HepG2 (cell line): ENCODE data around the gene SLC6A4. TPM values are rescaled to one million over a fixed set of nuclear protein-coding genes. Genes with fewer than 3 reads are reported as not detected.

ENCODE experiments used
- ATAD3A ChIP-seq: sonication (generic); formaldehyde crosslinking; IDR thresholded peaks from 2 replicates; pipeline ENCODE4 v1.4.0; 2020; ENCODE audit warnings: missing genetic modification reagents
- EP300 ChIP-seq, 3 experiments: sonication (generic) in 1 of 3; formaldehyde crosslinking in 1 of 3; IDR thresholded peaks; 2 replicates each; pipeline versions ENCODE4 v1.5.1 to v1.6.1; 2011 to 2020; ENCODE audit warnings: low read depth in 2 of 3, low read length in 2 of 3, borderline replicate concordance in 1 of 3, improper control_type of control experiment in 1 of 3, mild to moderate bottlenecking in 1 of 3, missing genetic modification reagents in 1 of 3, moderate library complexity in 1 of 3
- FOXO1 ChIP-seq: sonication (generic); formaldehyde crosslinking; IDR thresholded peaks from 2 replicates; pipeline ENCODE4 v1.4.0; 2020; ENCODE audit warnings: missing genetic modification reagents
- HDAC1 ChIP-seq: sonication (generic); formaldehyde crosslinking; IDR thresholded peaks from 2 replicates; pipeline ENCODE4 v1.5.1; 2020; ENCODE audit warnings: mild to moderate bottlenecking, missing genetic modification reagents
- KDM5B ChIP-seq: sonication (generic); formaldehyde crosslinking; IDR thresholded peaks from 2 replicates; pipeline ENCODE4 v1.4.0; 2020; ENCODE audit warnings: missing genetic modification reagents, mild to moderate bottlenecking, borderline replicate concordance
- MYNN ChIP-seq: sonication (generic); formaldehyde crosslinking; IDR thresholded peaks from 2 replicates; pipeline ENCODE4 v1.4.0; 2020; ENCODE audit warnings: mild to moderate bottlenecking, low read depth, missing genetic modification reagents
- SAP130 ChIP-seq: IDR thresholded peaks from 2 replicates; pipeline ENCODE4 v1.6.1; 2016; ENCODE audit warnings: low read depth
- TGIF2 ChIP-seq: IDR thresholded peaks from 2 replicates; pipeline ENCODE4 v1.6.1; 2016; ENCODE audit warnings: control low read depth, missing compliant biosample characterization
- XRCC5 ChIP-seq: fragments of 200-400 bp; formaldehyde crosslinking; optimal IDR thresholded peaks from 2 replicates; pipeline ENCODE3; 2017; ENCODE audit warnings: mild to moderate bottlenecking, low read length
- ZNF121 ChIP-seq: sonication (generic); formaldehyde crosslinking; IDR thresholded peaks from 2 replicates; pipeline ENCODE4 v1.5.0; 2020; ENCODE audit warnings: mild to moderate bottlenecking, missing genetic modification reagents
- ZNF350 ChIP-seq: sonication (generic); formaldehyde crosslinking; IDR thresholded peaks from 2 replicates; pipeline ENCODE4 v1.4.0; 2020; ENCODE audit warnings: mild to moderate bottlenecking, low read depth, missing genetic modification reagents, borderline replicate concordance
- ZNF563 ChIP-seq: sonication (generic); formaldehyde crosslinking; IDR thresholded peaks from 2 replicates; pipeline ENCODE4 v1.8.0; 2022; ENCODE audit warnings: mild to moderate bottlenecking, moderate library complexity, missing genetic modification reagents
- ZNF761 ChIP-seq: sonication (generic); formaldehyde crosslinking; conservative IDR thresholded peaks from 2 replicates; pipeline ENCODE4 v1.4.0; 2020; ENCODE audit warnings: mild to moderate bottlenecking, missing genetic modification reagents
- ZNF768 ChIP-seq: sonication (generic); formaldehyde crosslinking; IDR thresholded peaks from 2 replicates; pipeline ENCODE4 v1.4.0; 2020; ENCODE audit warnings: missing genetic modification reagents
- ZNF784 ChIP-seq: sonication (generic); formaldehyde crosslinking; IDR thresholded peaks from 2 replicates; pipeline ENCODE4 v1.5.1; 2020; ENCODE audit warnings: missing genetic modification reagents, mild to moderate bottlenecking, borderline replicate concordance
- polyA plus RNA-seq, 8 experiments: library from polyadenylated mRNA; depleted of rRNA in 3 of 8; stranded (reverse) in 7 of 8; unstranded in 1 of 8; fragments of >200 nt; fragmentation: Illumina TruSeq in 4 of 8; extraction: Trizol in 4 of 8; gene quantifications; 2 replicates each; pipeline versions ENCODE4 v1.2.1 to v1.2.3, GENCODE V29; 2011 to 2016; ENCODE audit warnings: low read depth in 4 of 8, missing spikeins in 1 of 8, mixed read lengths in 1 of 8; ENCODE audit not compliant: insufficient read depth in 1 of 8
- total RNA-seq, 5 experiments: library from RNA; depleted of rRNA; stranded (reverse); fragments of >200 nt; fragmentation: Illumina TruSeq; extraction: Trizol; gene quantifications; 2 replicates each; pipeline ENCODE4 v1.2.3, GENCODE V29; 2016; ENCODE audit warnings: low read depth in 1 of 5
- TF ChIP-seq, protein P1 (sequence below): sonication (generic); formaldehyde crosslinking; IDR thresholded peaks from 2 replicates; pipeline ENCODE4 v1.9.0; 2022; ENCODE audit warnings: missing genetic modification reagents, mild to moderate bottlenecking, borderline replicate concordance
- TF ChIP-seq, protein P2 (sequence below), 2 experiments: sonication (generic) in 1 of 2; formaldehyde crosslinking in 1 of 2; IDR thresholded peaks; 2 replicates each; pipeline versions ENCODE4 v1.4.0 to v1.6.1; 2016 to 2020; ENCODE audit warnings: borderline replicate concordance in 1 of 2, low read depth in 1 of 2, mild to moderate bottlenecking in 1 of 2, missing genetic modification reagents in 1 of 2
- TF ChIP-seq, protein P3 (sequence below): sonication (generic); formaldehyde crosslinking; IDR thresholded peaks from 2 replicates; pipeline ENCODE4 v1.4.0; 2020; ENCODE audit warnings: missing genetic modification reagents, mild to moderate bottlenecking, borderline replicate concordance

SLC6A4 gene
- total and polyA plus RNA-seq, 2 of the 13 experiments (the other 11 are each of a cell fraction or from before 2014, with no cell fraction given), result 7.6 to 20.3 TPM

DNA sequence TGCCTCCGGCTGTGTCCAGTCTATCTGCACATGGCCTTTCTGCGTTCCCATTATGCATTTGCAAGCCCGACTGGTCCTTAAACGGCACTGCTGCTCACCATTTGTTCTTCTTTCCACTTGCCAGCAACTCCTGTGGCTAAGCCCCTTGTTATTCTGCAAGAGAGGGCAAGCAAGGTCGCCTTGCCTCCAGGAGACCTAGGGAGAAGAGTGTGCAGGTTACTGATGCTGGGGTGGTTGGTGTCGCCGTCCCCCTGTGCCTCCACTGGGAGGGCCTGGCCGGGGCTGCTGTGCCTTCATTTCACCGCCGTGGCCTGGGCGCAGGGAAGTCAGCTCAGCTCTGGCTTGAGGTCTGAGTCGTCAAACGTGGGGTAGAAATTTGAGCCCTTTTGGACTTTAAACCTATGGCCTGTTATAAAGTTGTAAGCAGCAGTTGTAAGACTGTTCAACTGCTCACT is 12.7 kb downstream of the SLC6A4 start (continued):
- 0 out of 2 replicates have a peak, but pooled peaks have one; percentile 37 for TF ChIP-seq ZNF784 (CRISPR knock-in tag)
- peak; percentile 53 for TF ChIP-seq SAP130
- TF ChIP-seq ZNF563, result peak; percentile 60; the same call in 1 of the 2 replicates
- TF ChIP-seq KDM5B (CRISPR knock-in tag), result peak; percentile 25; the same call in 1 of the 2 replicates
- TF ChIP-seq, protein P1, sequence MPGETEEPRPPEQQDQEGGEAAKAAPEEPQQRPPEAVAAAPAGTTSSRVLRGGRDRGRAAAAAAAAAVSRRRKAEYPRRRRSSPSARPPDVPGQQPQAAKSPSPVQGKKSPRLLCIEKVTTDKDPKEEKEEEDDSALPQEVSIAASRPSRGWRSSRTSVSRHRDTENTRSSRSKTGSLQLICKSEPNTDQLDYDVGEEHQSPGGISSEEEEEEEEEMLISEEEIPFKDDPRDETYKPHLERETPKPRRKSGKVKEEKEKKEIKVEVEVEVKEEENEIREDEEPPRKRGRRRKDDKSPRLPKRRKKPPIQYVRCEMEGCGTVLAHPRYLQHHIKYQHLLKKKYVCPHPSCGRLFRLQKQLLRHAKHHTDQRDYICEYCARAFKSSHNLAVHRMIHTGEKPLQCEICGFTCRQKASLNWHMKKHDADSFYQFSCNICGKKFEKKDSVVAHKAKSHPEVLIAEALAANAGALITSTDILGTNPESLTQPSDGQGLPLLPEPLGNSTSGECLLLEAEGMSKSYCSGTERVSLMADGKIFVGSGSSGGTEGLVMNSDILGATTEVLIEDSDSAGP, result peak; percentile 66
- 0 out of 4 replicates have a peak, but pooled peaks of 1 of the 2 experiments have one; percentile 18 for TF ChIP-seq EP300 (IDR thresholded peaks at IDR 0.05; ENCODE audit: low read depth in 2 of 2, low read length in 2 of 2)
- no peak for TF ChIP-seq EP300 (CRISPR knock-in tag; IDR thresholded peaks at IDR 0.05; ENCODE audit: borderline replicate concordance)
- no peak for TF ChIP-seq MYNN (CRISPR knock-in tag)
- TF ChIP-seq ZNF761, result peak; percentile 24; the same call in 1 of the 2 replicates
- TF ChIP-seq ZNF768 (CRISPR knock-in tag), result peak; percentile 66; the same call in 1 of the 2 replicates
- TF ChIP-seq HDAC1 (CRISPR knock-in tag), result peak; percentile 45; the same call in 1 of the 2 replicates
- peak; percentile 23; the same call in 1 of the 2 replicates for TF ChIP-seq ZNF350 (CRISPR knock-in tag)
- peak; percentile 58; the same call in 1 of the 2 replicates for TF ChIP-seq ZNF121 (CRISPR knock-in tag)
- 0 out of 2 replicates have a peak, but pooled peaks have one; percentile 24 for TF ChIP-seq FOXO1 (CRISPR knock-in tag)
- TF ChIP-seq, protein P2, sequence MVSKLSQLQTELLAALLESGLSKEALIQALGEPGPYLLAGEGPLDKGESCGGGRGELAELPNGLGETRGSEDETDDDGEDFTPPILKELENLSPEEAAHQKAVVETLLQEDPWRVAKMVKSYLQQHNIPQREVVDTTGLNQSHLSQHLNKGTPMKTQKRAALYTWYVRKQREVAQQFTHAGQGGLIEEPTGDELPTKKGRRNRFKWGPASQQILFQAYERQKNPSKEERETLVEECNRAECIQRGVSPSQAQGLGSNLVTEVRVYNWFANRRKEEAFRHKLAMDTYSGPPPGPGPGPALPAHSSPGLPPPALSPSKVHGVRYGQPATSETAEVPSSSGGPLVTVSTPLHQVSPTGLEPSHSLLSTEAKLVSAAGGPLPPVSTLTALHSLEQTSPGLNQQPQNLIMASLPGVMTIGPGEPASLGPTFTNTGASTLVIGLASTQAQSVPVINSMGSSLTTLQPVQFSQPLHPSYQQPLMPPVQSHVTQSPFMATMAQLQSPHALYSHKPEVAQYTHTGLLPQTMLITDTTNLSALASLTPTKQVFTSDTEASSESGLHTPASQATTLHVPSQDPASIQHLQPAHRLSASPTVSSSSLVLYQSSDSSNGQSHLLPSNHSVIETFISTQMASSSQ (IDR thresholded peaks at IDR 0.05; ENCODE audit: low read depth), result no peak
- TF ChIP-seq, protein P2 (CRISPR knock-in tag; IDR thresholded peaks at IDR 0.05; ENCODE audit: borderline replicate concordance), result 0 out of 2 replicates have a peak, but pooled peaks have one; percentile 23
- 0 out of 2 replicates have a peak, but pooled peaks have one; percentile 24 for TF ChIP-seq TGIF2
- TF ChIP-seq XRCC5, result peak; percentile 59
- no peak for TF ChIP-seq ATAD3A (CRISPR knock-in tag)
- TF ChIP-seq, protein P3, sequence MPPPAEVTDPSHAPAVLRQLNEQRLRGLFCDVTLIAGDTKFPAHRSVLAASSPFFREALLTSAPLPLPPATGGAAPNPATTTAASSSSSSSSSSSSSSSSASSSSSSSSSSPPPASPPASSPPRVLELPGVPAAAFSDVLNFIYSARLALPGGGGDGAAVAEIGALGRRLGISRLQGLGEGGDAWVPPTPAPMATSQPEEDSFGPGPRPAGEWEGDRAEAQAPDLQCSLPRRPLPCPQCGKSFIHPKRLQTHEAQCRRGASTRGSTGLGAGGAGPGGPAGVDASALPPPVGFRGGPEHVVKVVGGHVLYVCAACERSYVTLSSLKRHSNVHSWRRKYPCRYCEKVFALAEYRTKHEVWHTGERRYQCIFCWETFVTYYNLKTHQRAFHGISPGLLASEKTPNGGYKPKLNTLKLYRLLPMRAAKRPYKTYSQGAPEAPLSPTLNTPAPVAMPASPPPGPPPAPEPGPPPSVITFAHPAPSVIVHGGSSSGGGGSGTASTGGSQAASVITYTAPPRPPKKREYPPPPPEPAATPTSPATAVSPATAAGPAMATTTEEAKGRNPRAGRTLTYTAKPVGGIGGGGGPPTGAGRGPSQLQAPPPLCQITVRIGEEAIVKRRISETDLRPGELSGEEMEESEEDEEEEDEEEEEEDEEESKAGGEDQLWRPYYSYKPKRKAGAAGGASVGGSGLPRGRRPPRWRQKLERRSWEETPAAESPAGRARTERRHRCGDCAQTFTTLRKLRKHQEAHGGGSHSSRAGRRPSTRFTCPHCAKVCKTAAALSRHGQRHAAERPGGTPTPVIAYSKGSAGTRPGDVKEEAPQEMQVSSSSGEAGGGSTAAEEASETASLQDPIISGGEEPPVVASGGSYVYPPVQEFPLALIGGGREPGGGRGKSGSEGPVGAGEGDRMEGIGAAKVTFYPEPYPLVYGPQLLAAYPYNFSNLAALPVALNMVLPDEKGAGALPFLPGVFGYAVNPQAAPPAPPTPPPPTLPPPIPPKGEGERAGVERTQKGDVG (CRISPR knock-in tag), result peak; percentile 71; the same call in 1 of the 2 replicates
